Measurements from ENCODE around the gene CHRND.

CHRND gene

GRCh38 chr2:232539298-232540231, 13.6 kb downstream of the CHRND start, which contains the start of gene CHRNG:
Gene CHRNG, plus strand, starts transcription at chr2:232539692. Its CDS starts 56 bp downstream, at chr2:232539748.
- DNase-seq (ENCODE audit: low read depth) = no peak
- no peak within 1 kb of the TSS for H3K4me3 ChIP-seq (ENCODE audit: low read depth, low read length)
- TF ChIP-seq CTCF (IDR thresholded peaks at IDR 0.05; ENCODE audit: low read depth, low read length, missing control alignments) = no peak

GRCh38 chr2:232540441-232541041, 14.6 kb downstream of the CHRND start:
- DNase-seq (ENCODE audit: low read depth) = no peak
- TF ChIP-seq CTCF (IDR thresholded peaks at IDR 0.05; ENCODE audit: low read depth, low read length, missing control alignments) = no peak
- H3K4me3 ChIP-seq (ENCODE audit: low read depth, low read length) = no peak overlapping the region

- no peak for DNase-seq (ENCODE audit: low read depth)
- no peak for TF ChIP-seq CTCF (IDR thresholded peaks at IDR 0.05; ENCODE audit: low read depth, low read length, missing control alignments)
Observed at GRCh38 chr2:232541195-232541960, 15.4 kb downstream of the CHRND start.

GRCh38 chr2:232541961-232542714, 16.2 kb downstream of the CHRND start:
- DNase-seq (ENCODE audit: low read depth) = no peak
- no peak for TF ChIP-seq CTCF (IDR thresholded peaks at IDR 0.05; ENCODE audit: low read depth, low read length, missing control alignments)

More at GRCh38 chr2:232541195-232541960, 15.4 kb downstream of the CHRND start:
- no peak overlapping the region for H3K4me3 ChIP-seq (ENCODE audit: low read depth, low read length)

GRCh38 chr2:232542715-232543467, 16.9 kb downstream of the CHRND start:
- no peak overlapping the region for H3K4me3 ChIP-seq (ENCODE audit: low read depth, low read length)
- DNase-seq (ENCODE audit: low read depth) = no peak
- TF ChIP-seq CTCF (IDR thresholded peaks at IDR 0.05; ENCODE audit: low read depth, low read length, missing control alignments) = no peak

More at GRCh38 chr2:232541961-232542714, 16.2 kb downstream of the CHRND start:
- no peak overlapping the region for H3K4me3 ChIP-seq (ENCODE audit: low read depth, low read length)

Data from GM12864 (cell line).